HepG2 (cell line): ENCODE data around the gene NFE2L2. TPM values are rescaled to one million over a fixed set of nuclear protein-coding genes. Genes with fewer than 3 reads are reported as not detected.

ENCODE experiments used
- CREB1 ChIP-seq, 2 experiments: fragments of 450-650 bp in 1 of 2; IDR thresholded peaks; 2 replicates each; pipeline ENCODE4 v1.6.1; 2016 to 2017; ENCODE audit warnings: control low read depth in 1 of 2, mild to moderate bottlenecking in 1 of 2, missing compliant biosample characterization in 1 of 2, missing genetic modification characterization in 1 of 2
- FOXK1 ChIP-seq: sonication (generic); formaldehyde crosslinking; IDR thresholded peaks from 2 replicates; pipeline ENCODE4 v1.4.0; 2020; ENCODE audit warnings: low read depth, missing genetic modification reagents, borderline replicate concordance
- HIVEP1 ChIP-seq: sonication (generic); formaldehyde crosslinking; IDR thresholded peaks from 2 replicates; pipeline ENCODE4 v1.4.0; 2020; ENCODE audit warnings: mild to moderate bottlenecking, missing genetic modification reagents
- HMG20A ChIP-seq: IDR thresholded peaks from 2 replicates; pipeline ENCODE4 v1.6.1; 2016; ENCODE audit warnings: borderline replicate concordance
- HOXD1 ChIP-seq: sonication (generic); formaldehyde crosslinking; IDR thresholded peaks from 2 replicates; pipeline ENCODE4 v1.5.0; 2020; ENCODE audit warnings: missing genetic modification reagents
- SOX13 ChIP-seq, 3 experiments: fragments of 450-650 bp in 1 of 3; sonication (generic) in 1 of 3; formaldehyde crosslinking in 1 of 3; IDR thresholded peaks in 2 of 3; conservative IDR thresholded peaks in 1 of 3; 2 replicates each; pipeline versions ENCODE4 v1.5.0 to v1.6.1; 2016 to 2020; ENCODE audit warnings: antibody characterized with exemption in 1 of 3, mild to moderate bottlenecking in 1 of 3, missing compliant biosample characterization in 1 of 3, missing genetic modification reagents in 1 of 3, moderate library complexity in 1 of 3
- SRF ChIP-seq: IDR thresholded peaks from 2 replicates; pipeline ENCODE4 v1.6.1; 2011; ENCODE audit warnings: mild to moderate bottlenecking, low read depth, low read length, moderate library complexity
- THAP9 ChIP-seq: sonication (generic); formaldehyde crosslinking; IDR thresholded peaks from 2 replicates; pipeline ENCODE4; 2020; ENCODE audit warnings: missing genetic modification reagents, mild to moderate bottlenecking, borderline replicate concordance
- ZNF589 ChIP-seq: sonication (generic); formaldehyde crosslinking; conservative IDR thresholded peaks from 2 replicates; pipeline ENCODE4 v1.8.0; 2022; ENCODE audit warnings: mild to moderate bottlenecking, moderate library complexity, missing genetic modification reagents
- ZNF781 ChIP-seq: sonication (generic); formaldehyde crosslinking; IDR thresholded peaks from 2 replicates; pipeline ENCODE4 v1.5.1; 2020; ENCODE audit warnings: borderline replicate concordance, mild to moderate bottlenecking, missing genetic modification reagents; ENCODE audit errors: not compliant biosample characterization
- polyA plus RNA-seq, 8 experiments: library from polyadenylated mRNA; depleted of rRNA in 3 of 8; stranded (reverse) in 7 of 8; unstranded in 1 of 8; fragments of >200 nt; fragmentation: Illumina TruSeq in 4 of 8; extraction: Trizol in 4 of 8; gene quantifications; 2 replicates each; pipeline versions ENCODE4 v1.2.1 to v1.2.3, GENCODE V29; 2011 to 2016; ENCODE audit warnings: low read depth in 4 of 8, missing spikeins in 1 of 8, mixed read lengths in 1 of 8; ENCODE audit not compliant: insufficient read depth in 1 of 8
- total RNA-seq, 5 experiments: library from RNA; depleted of rRNA; stranded (reverse); fragments of >200 nt; fragmentation: Illumina TruSeq; extraction: Trizol; gene quantifications; 2 replicates each; pipeline ENCODE4 v1.2.3, GENCODE V29; 2016; ENCODE audit warnings: low read depth in 1 of 5
- TF ChIP-seq, protein P1 (sequence below): sonication (generic); formaldehyde crosslinking; IDR thresholded peaks from 2 replicates; pipeline ENCODE4 v1.4.0; 2020; ENCODE audit warnings: missing genetic modification reagents, mild to moderate bottlenecking, borderline replicate concordance
- TF ChIP-seq, protein P2 (sequence below): sonication (generic); formaldehyde crosslinking; IDR thresholded peaks from one replicate; pipeline ENCODE4 v1.5.1; 2020; ENCODE audit warnings: mild to moderate bottlenecking, missing genetic modification reagents; ENCODE audit errors: not compliant biosample characterization

Gene NFE2L2
- total and polyA plus RNA-seq, 2 of the 13 experiments (the other 11 are each of a cell fraction or from before 2014, with no cell fraction given), result 84.6 to 215 TPM

DNA sequence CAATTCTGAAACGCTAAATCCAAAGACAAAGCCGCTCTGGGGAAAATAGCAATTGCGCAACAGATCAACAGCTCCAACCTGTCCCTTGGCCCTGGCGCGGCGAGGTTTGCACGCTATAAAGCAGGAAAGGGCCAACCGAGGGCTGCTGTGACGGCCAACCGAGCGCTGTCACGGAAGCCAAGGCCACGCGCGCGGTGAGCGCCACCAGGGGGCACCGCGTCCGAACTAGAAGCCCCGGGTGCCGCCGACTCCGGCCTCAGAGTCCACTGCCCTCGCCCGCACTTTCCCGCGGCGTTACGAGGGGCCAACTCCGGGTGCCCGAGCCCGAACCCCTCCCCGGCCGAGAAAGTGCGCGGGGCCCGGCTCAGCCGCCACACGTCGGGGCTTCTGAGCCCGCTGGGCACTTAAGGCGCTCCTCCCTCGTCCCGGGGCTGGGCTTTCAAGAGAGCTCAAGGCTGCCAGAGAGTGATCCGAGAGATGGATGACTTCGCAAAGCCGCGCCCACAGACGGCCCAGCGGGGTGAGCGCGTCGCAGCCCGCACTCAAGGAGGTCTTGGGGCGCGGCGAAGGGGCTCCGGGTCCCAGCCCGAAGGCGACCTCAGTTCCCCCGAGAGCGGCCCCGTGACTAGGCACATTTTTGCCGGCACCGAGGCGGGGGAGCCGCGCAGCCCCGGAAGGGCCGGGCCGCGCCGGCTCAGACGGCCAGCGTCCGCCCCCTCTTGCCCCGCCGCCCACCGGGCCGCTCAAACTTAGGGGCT is 897 bp downstream of the NFE2L2 start (continued):
- peak; percentile 87 for TF ChIP-seq HOXD1
- TF ChIP-seq, protein P1, sequence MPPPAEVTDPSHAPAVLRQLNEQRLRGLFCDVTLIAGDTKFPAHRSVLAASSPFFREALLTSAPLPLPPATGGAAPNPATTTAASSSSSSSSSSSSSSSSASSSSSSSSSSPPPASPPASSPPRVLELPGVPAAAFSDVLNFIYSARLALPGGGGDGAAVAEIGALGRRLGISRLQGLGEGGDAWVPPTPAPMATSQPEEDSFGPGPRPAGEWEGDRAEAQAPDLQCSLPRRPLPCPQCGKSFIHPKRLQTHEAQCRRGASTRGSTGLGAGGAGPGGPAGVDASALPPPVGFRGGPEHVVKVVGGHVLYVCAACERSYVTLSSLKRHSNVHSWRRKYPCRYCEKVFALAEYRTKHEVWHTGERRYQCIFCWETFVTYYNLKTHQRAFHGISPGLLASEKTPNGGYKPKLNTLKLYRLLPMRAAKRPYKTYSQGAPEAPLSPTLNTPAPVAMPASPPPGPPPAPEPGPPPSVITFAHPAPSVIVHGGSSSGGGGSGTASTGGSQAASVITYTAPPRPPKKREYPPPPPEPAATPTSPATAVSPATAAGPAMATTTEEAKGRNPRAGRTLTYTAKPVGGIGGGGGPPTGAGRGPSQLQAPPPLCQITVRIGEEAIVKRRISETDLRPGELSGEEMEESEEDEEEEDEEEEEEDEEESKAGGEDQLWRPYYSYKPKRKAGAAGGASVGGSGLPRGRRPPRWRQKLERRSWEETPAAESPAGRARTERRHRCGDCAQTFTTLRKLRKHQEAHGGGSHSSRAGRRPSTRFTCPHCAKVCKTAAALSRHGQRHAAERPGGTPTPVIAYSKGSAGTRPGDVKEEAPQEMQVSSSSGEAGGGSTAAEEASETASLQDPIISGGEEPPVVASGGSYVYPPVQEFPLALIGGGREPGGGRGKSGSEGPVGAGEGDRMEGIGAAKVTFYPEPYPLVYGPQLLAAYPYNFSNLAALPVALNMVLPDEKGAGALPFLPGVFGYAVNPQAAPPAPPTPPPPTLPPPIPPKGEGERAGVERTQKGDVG (CRISPR knock-in tag), result peak; percentile 94; the same call in 1 of the 2 replicates
- TF ChIP-seq THAP9, result peak; percentile 79
- TF ChIP-seq, protein P2, sequence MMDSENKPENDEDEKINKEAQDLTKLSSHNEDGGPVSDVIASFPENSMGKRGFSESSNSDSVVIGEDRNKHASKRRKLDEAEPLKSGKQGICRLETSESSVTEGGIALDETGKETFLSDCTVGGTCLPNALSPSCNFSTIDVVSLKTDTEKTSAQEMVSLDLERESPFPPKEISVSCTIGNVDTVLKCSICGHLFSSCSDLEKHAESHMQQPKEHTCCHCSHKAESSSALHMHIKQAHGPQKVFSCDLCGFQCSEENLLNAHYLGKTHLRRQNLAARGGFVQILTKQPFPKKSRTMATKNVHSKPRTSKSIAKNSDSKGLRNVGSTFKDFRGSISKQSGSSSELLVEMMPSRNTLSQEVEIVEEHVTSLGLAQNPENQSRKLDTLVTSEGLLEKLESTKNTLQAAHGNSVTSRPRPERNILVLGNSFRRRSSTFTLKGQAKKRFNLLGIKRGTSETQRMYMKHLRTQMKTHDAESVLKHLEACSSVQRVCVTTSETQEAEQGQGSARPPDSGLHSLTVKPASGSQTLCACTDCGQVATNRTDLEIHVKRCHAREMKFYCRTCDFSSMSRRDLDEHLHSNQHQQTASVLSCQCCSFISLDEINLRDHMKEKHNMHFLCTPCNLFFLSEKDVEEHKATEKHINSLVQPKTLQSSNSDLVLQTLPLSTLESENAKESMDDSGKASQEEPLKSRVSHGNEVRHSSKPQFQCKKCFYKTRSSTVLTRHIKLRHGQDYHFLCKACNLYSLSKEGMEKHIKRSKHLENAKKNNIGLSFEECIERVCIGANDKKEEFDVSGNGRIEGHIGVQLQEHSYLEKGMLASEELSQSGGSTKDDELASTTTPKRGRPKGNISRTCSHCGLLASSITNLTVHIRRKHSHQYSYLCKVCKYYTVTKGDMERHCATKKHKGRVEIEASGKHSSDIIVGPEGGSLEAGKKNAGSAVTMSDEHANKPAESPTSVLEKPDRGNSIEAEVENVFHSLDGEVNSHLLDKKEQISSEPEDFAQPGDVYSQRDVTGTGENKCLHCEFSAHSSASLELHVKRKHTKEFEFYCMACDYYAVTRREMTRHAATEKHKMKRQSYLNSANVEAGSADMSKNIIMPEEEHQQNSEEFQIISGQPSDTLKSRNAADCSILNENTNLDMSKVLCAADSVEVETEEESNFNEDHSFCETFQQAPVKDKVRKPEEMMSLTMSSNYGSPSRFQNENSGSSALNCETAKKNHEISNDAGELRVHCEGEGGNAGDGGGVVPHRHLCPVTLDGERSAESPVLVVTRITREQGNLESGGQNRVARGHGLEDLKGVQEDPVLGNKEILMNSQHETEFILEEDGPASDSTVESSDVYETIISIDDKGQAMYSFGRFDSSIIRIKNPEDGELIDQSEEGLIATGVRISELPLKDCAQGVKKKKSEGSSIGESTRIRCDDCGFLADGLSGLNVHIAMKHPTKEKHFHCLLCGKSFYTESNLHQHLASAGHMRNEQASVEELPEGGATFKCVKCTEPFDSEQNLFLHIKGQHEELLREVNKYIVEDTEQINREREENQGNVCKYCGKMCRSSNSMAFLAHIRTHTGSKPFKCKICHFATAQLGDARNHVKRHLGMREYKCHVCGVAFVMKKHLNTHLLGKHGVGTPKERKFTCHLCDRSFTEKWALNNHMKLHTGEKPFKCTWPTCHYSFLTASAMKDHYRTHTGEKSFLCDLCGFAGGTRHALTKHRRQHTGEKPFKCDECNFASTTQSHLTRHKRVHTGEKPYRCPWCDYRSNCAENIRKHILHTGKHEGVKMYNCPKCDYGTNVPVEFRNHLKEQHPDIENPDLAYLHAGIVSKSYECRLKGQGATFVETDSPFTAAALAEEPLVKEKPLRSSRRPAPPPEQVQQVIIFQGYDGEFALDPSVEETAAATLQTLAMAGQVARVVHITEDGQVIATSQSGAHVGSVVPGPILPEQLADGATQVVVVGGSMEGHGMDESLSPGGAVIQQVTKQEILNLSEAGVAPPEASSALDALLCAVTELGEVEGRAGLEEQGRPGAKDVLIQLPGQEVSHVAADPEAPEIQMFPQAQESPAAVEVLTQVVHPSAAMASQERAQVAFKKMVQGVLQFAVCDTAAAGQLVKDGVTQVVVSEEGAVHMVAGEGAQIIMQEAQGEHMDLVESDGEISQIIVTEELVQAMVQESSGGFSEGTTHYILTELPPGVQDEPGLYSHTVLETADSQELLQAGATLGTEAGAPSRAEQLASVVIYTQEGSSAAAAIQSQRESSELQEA (CRISPR knock-in tag), result peak; percentile 54
- peak; percentile 44; the same call in 1 of the 2 replicates for TF ChIP-seq SOX13 (IDR thresholded peaks at IDR 0.05)
- TF ChIP-seq SOX13 (CRISPR knock-in tag; conservative IDR thresholded peaks at IDR 0.05 in 1 of 2, IDR thresholded peaks at IDR 0.05 in 1 of 2), result peak; percentile 7 to 89; a peak in 3 of 4 replicates
- TF ChIP-seq ZNF781 (CRISPR knock-in tag), result peak; percentile 97
- TF ChIP-seq FOXK1 (CRISPR knock-in tag), result peak; percentile 95
- peak; percentile 93 for TF ChIP-seq HIVEP1 (CRISPR knock-in tag)
- peak; percentile 87 for TF ChIP-seq HMG20A
- TF ChIP-seq SRF, result no peak
- TF ChIP-seq CREB1 (IDR thresholded peaks at IDR 0.05), result peak; percentile 78
- TF ChIP-seq CREB1 (CRISPR knock-in tag; IDR thresholded peaks at IDR 0.05), result peak; percentile 73
- peak; percentile 88; the same call in 1 of the 2 replicates for TF ChIP-seq ZNF589 (CRISPR knock-in tag)
